Activated CD4-positive, alpha-beta T cell treated with anti-CD3 and anti-CD28 coated beads, Interleukin-2, amount 50 U/mL, for 24 hours (primary cell): ENCODE measurements around the gene PTPRK.

Source experiments
- DNase-seq, 2 donors: peaks; one replicate each; pipeline ENCODE4 v3.0.0-alpha.2; 2020; ENCODE audit warnings: low read depth in 1 of 2, low spot score in 1 of 2

Gene PTPRK

GRCh38 chr6:128520436-128521281, at the start of gene PTPRK:
Gene PTPRK, minus strand, starts transcription at chr6:128520599. Its CDS starts 241 bp downstream, at chr6:128520358.
- DNase-seq, result peak; percentile 74 to 83

GRCh38 chr6:128567029-128567428, 46.6 kb upstream of the PTPRK start:
- DNase-seq, result no peak

GRCh38 chr6:128560966-128561365, 40.6 kb upstream of the PTPRK start:
- no peak for DNase-seq

- no peak for DNase-seq
Observed at GRCh38 chr6:128558924-128559323, 38.5 kb upstream of the PTPRK start.

GRCh38 chr6:128558021-128558420, 37.6 kb upstream of the PTPRK start:
- DNase-seq, result no peak

- DNase-seq, result no peak
Observed at GRCh38 chr6:128557081-128557480, 36.7 kb upstream of the PTPRK start.

- DNase-seq, result no peak
Observed at GRCh38 chr6:128554302-128554701, 33.9 kb upstream of the PTPRK start.

GRCh38 chr6:128541261-128541660, 20.9 kb upstream of the PTPRK start:
- DNase-seq, result no peak

GRCh38 chr6:128538763-128539162, 18.4 kb upstream of the PTPRK start:
- no peak for DNase-seq

- no peak for DNase-seq
Observed at GRCh38 chr6:128532827-128533226, 12.4 kb upstream of the PTPRK start.

GRCh38 chr6:128532136-128532535, 11.7 kb upstream of the PTPRK start:
- DNase-seq, result no peak

- DNase-seq, result no peak
Observed at GRCh38 chr6:128531696-128532095, 11.3 kb upstream of the PTPRK start.

- no peak for DNase-seq
Observed at GRCh38 chr6:128528241-128528640, 7.8 kb upstream of the PTPRK start.

GRCh38 chr6:128527375-128527774, 7.0 kb upstream of the PTPRK start:
- no peak for DNase-seq

- DNase-seq, result no peak
Observed at GRCh38 chr6:128526152-128526914, 5.9 kb upstream of the PTPRK start.

- no peak for DNase-seq
Observed at GRCh38 chr6:128525406-128525805, 5.0 kb upstream of the PTPRK start.

GRCh38 chr6:128521282-128521632, 858 bp upstream of the PTPRK start:
- DNase-seq, result no peak

GRCh38 chr6:128519931-128520435, 416 bp downstream of the PTPRK start:
- DNase-seq, result peak; percentile 7 to 27

GRCh38 chr6:128519132-128519930, 1.1 kb downstream of the PTPRK start:
- DNase-seq, result peak; percentile 2 to 13

- no peak for DNase-seq
Observed at GRCh38 chr6:128518434-128519131, 1.8 kb downstream of the PTPRK start.

- no peak for DNase-seq
Observed at GRCh38 chr6:128517124-128517523, 3.3 kb downstream of the PTPRK start.
